HG02981 (cell line): Measurements from ENCODE around the gene PGAP3.

Experiments used
- ATAC-seq: cut with Tn5 transposase; IDR thresholded peaks from one replicate; pipeline ENCODE4 v1.9.1; 2021; ENCODE audit warnings: mild to moderate bottlenecking, moderate library complexity; ENCODE audit not compliant: unreplicated experiment

The PGAP3 gene

DNA sequence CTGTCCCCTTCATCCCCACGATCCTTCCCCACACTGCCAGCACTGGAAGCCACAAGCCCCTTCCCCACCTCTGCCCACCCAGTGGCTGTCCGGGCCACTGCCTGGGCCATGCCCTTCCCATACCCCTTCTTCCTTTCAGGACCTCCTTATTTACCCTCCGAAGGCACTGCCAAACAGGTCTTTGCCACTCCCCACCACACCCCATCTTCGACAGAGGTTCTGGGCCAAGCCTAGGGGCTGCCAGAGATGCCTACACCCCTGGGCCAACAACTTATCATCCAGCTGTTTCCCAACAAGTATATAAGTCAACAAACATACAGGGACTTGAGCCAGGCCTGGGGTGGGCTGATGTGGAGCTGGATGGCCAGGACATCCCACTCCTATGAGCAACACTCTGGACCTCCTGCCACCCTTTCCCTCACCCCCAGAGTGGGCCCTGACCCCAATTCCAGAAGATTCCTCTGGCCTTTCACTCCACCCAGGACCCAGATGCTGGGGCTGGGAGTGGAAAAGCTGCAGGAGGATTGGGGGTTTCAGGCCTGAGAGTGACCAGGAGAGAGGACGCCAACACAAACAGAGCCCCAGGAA is 62.6 kb downstream of the PGAP3 start:
- ATAC-seq, result no peak

DNA sequence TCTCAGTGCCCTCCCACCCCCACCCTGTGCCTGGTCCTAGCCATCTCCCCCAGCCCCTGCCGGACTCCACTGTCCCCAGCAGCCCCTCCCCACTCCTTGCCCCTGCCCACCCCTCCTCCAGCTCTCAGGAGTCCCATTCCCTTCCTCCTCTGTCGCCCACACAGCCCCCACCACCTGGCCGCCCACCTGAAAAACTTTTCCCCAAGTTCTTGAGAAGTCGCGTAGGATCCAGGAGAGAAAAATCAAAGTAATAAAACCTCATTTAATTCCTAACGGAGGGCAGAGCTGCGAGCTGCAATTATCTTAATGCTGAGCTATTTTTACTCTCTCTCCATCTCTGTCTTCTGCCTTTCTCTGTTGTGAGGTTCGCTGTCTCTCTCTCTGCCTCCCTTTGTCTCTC is 63.5 kb downstream of the PGAP3 start:
- ATAC-seq, result no peak

DNA sequence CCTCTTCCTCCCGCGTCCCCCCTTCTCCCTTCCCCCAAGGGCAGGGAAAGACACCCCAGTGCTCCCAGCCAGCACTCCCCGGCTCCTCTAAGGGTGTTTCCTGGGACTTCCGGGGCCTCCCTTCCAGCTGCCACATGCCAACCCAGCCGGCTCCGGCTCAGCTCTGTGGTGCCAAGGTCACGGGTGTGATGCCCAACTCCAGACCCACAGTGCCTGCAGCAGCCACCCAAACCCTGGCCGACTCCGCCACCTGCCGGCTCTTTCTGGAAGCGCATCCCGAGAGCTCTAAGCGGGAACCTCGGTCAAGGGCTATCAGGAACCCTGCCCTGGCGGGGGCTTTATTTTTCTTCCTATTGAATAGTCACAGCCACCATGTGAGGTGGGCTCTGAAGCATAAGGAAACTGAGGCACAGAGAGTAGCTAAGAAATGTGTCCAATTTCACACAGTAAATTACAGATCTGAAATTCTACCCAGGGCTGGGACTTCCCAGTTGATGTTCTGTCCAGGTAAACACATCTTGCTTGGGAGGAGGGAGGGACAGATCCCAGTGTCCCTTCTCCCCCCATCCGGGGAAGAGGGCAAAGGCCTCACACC is 64.4 kb downstream of the PGAP3 start:
- ATAC-seq, result no peak

DNA sequence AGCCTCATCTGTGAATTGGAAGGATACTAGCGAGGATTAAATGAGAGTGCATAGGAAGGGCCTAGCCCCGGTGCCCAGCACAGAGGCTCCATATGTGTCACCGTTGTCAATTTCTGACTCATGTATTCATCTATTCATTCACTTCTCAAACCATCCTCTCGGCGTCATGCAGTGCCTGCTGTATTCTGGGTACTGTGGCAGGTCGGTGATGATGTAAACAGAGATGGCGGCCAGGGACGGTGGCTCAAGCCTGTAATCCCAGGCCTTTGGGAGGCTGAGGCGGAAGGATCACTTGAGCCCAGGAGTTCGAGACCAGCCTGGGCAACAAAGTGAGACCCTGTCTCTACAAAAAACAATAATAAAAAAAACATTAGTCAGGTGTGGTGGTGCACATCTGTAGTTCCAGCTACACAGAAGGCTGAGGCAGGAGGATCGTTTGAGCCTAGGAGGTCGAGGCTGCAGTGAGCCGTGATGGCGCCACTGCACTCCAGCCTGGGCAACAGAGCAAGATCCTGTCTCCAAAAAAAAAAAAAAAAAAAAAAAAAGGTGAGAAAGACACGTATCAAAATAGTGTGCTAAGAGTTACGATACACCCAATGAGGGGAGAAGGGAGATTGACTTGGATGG is 65.4 kb downstream of the PGAP3 start:
- peak; percentile 25 for ATAC-seq

DNA sequence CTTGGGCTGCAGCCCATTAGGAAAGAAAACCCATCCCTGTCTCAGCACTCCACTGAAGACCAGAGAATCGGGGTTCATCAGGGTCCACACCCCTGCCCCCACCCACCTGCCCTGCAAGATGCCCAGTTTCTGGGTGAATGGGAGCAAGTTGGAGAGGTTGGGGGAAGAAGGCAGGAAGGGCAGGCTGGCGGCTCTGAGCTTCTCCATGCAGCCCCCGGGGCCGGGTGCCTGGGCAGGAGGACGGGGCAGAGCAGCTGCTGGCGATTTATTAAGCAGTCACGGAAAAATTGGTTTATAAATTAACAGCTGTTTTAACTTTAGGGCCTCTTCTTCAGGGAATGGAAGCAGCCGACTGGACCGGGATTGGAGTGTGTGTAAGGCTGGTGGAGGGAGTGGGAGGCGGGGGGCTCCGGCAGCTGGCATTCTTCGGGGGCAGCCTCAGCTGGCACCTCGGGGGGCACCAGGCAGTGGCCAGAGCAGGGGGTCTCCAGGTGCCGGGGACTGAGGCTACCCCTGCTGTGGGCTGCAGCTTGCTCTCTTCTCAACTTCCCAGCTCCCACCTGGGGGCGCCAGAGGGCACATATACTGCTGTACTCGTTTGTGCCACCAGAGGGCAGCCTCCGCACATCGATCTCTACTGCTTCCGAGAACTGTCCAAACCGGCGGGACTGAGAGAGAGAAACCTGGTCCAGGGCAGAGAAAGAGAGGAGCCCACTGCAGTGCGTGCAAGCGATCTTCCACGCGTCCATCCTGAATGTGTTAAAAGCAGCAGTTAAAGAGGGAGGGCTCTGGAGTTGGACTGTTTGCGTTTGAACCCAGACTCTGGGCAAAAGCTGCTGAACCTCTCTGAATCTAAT is 66.1 kb downstream of the PGAP3 start:
- ATAC-seq, result peak; percentile 66
